ENCODE measurements around the gene SCEL. TPM values are rescaled to one million over a fixed set of nuclear protein-coding genes. Genes with fewer than 3 reads are reported as not detected.

Gene SCEL
- total and polyA plus RNA-seq, 2 of the 8 experiments (the other 6 are each of a cell fraction or from before 2014, with no cell fraction given), result not detected

DNA sequence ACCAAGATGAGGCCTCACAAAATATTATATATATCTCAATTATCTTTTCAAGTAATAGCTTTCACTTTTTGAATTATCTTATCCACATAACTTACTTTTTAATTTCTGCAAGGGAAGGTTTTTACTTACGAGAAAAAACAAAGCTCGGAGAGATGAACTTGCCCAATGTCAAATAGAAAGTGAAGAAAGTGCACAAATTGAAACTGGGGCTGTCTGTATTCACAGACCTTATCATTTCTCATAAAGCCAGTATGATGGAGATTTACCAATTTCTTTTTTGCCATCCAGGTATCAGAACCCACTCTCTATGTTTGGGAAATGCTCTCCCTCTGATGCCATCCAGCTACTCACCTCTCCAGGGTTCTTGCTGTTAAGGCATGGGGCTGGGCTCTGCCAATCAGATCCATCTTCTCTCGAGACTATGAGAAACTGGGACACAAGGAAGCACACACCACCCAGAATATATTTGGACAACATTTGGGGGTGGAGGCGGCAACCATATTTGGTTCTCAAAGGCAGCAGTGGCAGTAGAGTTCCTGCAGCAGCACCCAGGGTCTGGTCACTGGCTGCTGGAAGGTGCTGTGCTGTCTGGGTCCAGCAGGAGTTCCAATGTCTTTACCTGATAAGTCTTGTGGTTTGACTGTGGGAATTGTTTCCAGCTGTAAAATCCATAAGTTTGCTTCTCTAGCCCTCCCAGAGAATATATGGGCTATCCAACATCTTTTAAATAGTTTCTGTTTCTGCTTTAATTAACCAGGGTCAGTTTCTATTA, 45.8 kb upstream of the SCEL start:
- H3K36me3 ChIP-seq (ENCODE audit: control insufficient read depth in 2 of 4, insufficient read depth in 4 of 4, low read length in 3 of 4), result no peaks in the 10 kb centered on the region
- no peak overlapping the region for H3K18ac ChIP-seq (ENCODE audit: extremely low read depth, low read length)
- ChIA-PET POLR2A (ENCODE audit: partially characterized antibody) (interaction anchor here (0.6 kb wide), 1 partner anchor 12 kb away, joined by 4 read pairs; no protein-coding TSS in a partner anchor), CTCF (ENCODE audit: partially characterized antibody) (interaction anchor here (0.9 to 1.6 kb wide), 5 partner anchors 10 to 162 kb away, joined by 3 to 5 read pairs (median 4); no protein-coding TSS in a partner anchor)
- no peak overlapping the region; the same call in 1 of the 2 replicates for H2AFZ ChIP-seq (ENCODE audit: low read length)
- H3K79me2 ChIP-seq (ENCODE audit: control insufficient read depth in 1 of 2, insufficient read depth in 2 of 2, low read length in 2 of 2), result no peaks in the 10 kb centered on the region
- no peak overlapping the region for H4K91ac ChIP-seq (replicated peaks; ENCODE audit: insufficient read length, low read length)
- no peaks in the 10 kb centered on the region for H3K4me1 ChIP-seq (replicated peaks in 1 of 4; ENCODE audit: control insufficient read depth in 3 of 4, insufficient read depth in 4 of 4, low read length in 3 of 4)
- no peak overlapping the region for H3K4me2 ChIP-seq (ENCODE audit: insufficient read depth in 1 of 2, low read depth in 2 of 2, low read length in 2 of 2)
- WGBS, 2 experiments (ENCODE audit: extremely low coverage in 1 of 2, insufficient coverage in 1 of 2, insufficient read length in 1 of 2, insufficient replicate concordance in 2 of 2, low coverage in 1 of 2, low lambda C conversion rate in 2 of 2, missing lambda C conversion rate in 1 of 2), result 92% methylated on average over 4 of the region's 4 CpGs; no CpG with 5 or more reads in 1 of the 2 experiments
- H2BK20ac ChIP-seq (ENCODE audit: low read length), result no peak overlapping the region
- H2BK5ac ChIP-seq (ENCODE audit: low read depth, low read length), result no peak overlapping the region
- no peak overlapping the region for H2AK5ac ChIP-seq (ENCODE audit: low read depth, low read length)
- H3K56ac ChIP-seq (replicated peaks; ENCODE audit: insufficient read length, low read depth, low read length), result no peak overlapping the region
- no peak overlapping the region for H3K4ac ChIP-seq (replicated peaks; ENCODE audit: insufficient read length, low read depth, low read length)
- no peaks in the 10 kb centered on the region for H3K27me3 ChIP-seq (replicated peaks in 1 of 4; ENCODE audit: control insufficient read depth in 3 of 4, extremely low read depth in 1 of 4, insufficient read depth in 3 of 4, low read length in 3 of 4)
- no peaks in the 10 kb centered on the region for H3K23me2 ChIP-seq (ENCODE audit: low read depth, low read length)
- no peak overlapping the region for H3K23ac ChIP-seq (ENCODE audit: insufficient read length)
- no peak overlapping the region for H3K9ac ChIP-seq (replicated peaks in 1 of 4; ENCODE audit: extremely low read depth in 1 of 4, low read depth in 3 of 4, low read length in 3 of 4)
- no peaks in the 10 kb centered on the region for H4K20me1 ChIP-seq (replicated peaks in 1 of 2; ENCODE audit: control insufficient read depth in 1 of 2, insufficient read depth in 2 of 2, low read length in 2 of 2)
- H3K79me1 ChIP-seq (ENCODE audit: low read depth, low read length), result no peaks in the 10 kb centered on the region
- no peak overlapping the region for H2BK120ac ChIP-seq (replicated peaks; ENCODE audit: low read depth, low read length)
- H3K9me3 ChIP-seq (ENCODE audit: insufficient read depth in 2 of 2, low read depth in 1 of 2, low read length in 1 of 2), result no peaks in the 10 kb centered on the region
- no peak overlapping the region for H4K5ac ChIP-seq (ENCODE audit: insufficient read length, low read depth, low read length)
- H4K8ac ChIP-seq (ENCODE audit: extremely low read depth, insufficient read depth, low read length), result no peak overlapping the region; the same call in 1 of the 2 replicates
- H3K27ac ChIP-seq (ENCODE audit: low read depth, low read length), result no peak overlapping the region
- 0 out of 4 replicates have a peak, but pooled peaks of 1 of the 2 experiments have one; percentile 7 for TF ChIP-seq RAD21 (IDR thresholded peaks at IDR 0.05 in 1 of 2, conservative IDR thresholded peaks at IDR 0.05 in 1 of 2; ENCODE audit: low read depth in 2 of 2, low read length in 2 of 2)
- TF ChIP-seq JUN (IDR thresholded peaks at IDR 0.05; ENCODE audit: low read depth, low read length), result no peak
- no peak for TF ChIP-seq SP2 (IDR thresholded peaks at IDR 0.05; ENCODE audit: low read length)
- DNase-seq (ENCODE audit: low read depth in 1 of 2, low spot score in 2 of 2) (no peak), FAIRE-seq (no peak)
- no peak overlapping the region for H2BK12ac ChIP-seq (ENCODE audit: low read depth, low read length)
- H3K14ac ChIP-seq (ENCODE audit: insufficient read length), result no peak overlapping the region
- H2BK15ac ChIP-seq (ENCODE audit: low read length), result no peak overlapping the region
- no peak overlapping the region for H3K4me3 ChIP-seq (ENCODE audit: extremely low read depth in 1 of 4, insufficient read depth in 2 of 4, low read depth in 3 of 4, low read length in 4 of 4)
